H7 (cell line): ENCODE data around the gene TFDP2. TPM values are rescaled to one million over a fixed set of nuclear protein-coding genes. Genes with fewer than 3 reads are reported as not detected.
A peak's percentile ranks its signal among the peaks of the same experiment; 100 is the strongest.
"Not testable (repeated sequence)": the region's sequence is repeated elsewhere in the genome, so short reads cannot be mapped to it uniquely, and the experiment has no call there.

Experiments
- DNase-seq: peaks from one replicate; pipeline ENCODE4 v3.0.0; 2012
- H3K27me3 ChIP-seq: 2 replicates; pipeline ENCODE4 v1.6.0; 2011; ENCODE audit warnings: mild to moderate bottlenecking, low read length; ENCODE audit not compliant: control insufficient read depth, insufficient read depth
- H3K36me3 ChIP-seq: replicated peaks from 2 replicates; pipeline ENCODE4 v1.5.1; 2011; ENCODE audit warnings: low read length; ENCODE audit not compliant: control insufficient read depth, insufficient read depth
- H3K4me3 ChIP-seq: 2 replicates; pipeline ENCODE4 v1.5.1; 2011; ENCODE audit warnings: low read depth, mild to moderate bottlenecking, control low read depth, low read length, moderate library complexity; ENCODE audit not compliant: insufficient read depth
- total RNA-seq: library from RNA; depleted of rRNA; stranded (reverse); fragments of >200 nt; shearing (Covaris generic); gene quantifications from 2 replicates; pipeline ENCODE4 v1.2.3, GENCODE V29; 2014

TFDP2 gene
- total RNA-seq, 1 experiment from 2014 or later = 66.2 TPM

GRCh38 chr3:141933421-141934300 is 215.7 kb downstream of the TFDP2 start:
- H3K4me3 ChIP-seq = no peak overlapping the region
- no peaks in the 10 kb centered on the region; the same call in 1 of the 2 replicates for H3K36me3 ChIP-seq
- DNase-seq = no peak
- no peaks in the 10 kb centered on the region for H3K27me3 ChIP-seq

- Histone ChIP-seq H3K27me3 (no peaks in the 10 kb centered on the region), H3K4me3 (no peak overlapping the region), H3K36me3 (peaks cover 2% of the 10 kb centered on the region; the same call in 1 of the 2 replicates)
- DNase-seq = no peak
Measured at GRCh38 chr3:141930801-141931200, 218.5 kb downstream of the TFDP2 start.

GRCh38 chr3:141929341-141929995 is 219.9 kb downstream of the TFDP2 start:
- Histone ChIP-seq H3K36me3 (peaks cover 6% of the 10 kb centered on the region), H3K4me3 (no peak overlapping the region), H3K27me3 (no peaks in the 10 kb centered on the region)
- DNase-seq = no peak

- H3K4me3 ChIP-seq = no peak overlapping the region
- peaks cover 6% of the 10 kb centered on the region for H3K36me3 ChIP-seq
- DNase-seq = no peak
- H3K27me3 ChIP-seq = no peaks in the 10 kb centered on the region
Measured at GRCh38 chr3:141928631-141929270, 220.6 kb downstream of the TFDP2 start.

GRCh38 chr3:141926929-141927328 is 222.4 kb downstream of the TFDP2 start:
- DNase-seq = no peak
- Histone ChIP-seq H3K4me3 (no peak overlapping the region), H3K36me3 (peaks cover 9% of the 10 kb centered on the region), H3K27me3 (no peaks in the 10 kb centered on the region)

GRCh38 chr3:141925677-141926076 is 223.7 kb downstream of the TFDP2 start:
- peaks cover 10% of the 10 kb centered on the region for H3K36me3 ChIP-seq
- DNase-seq = not testable (repeated sequence)

GRCh38 chr3:141921316-141921715 is 228.0 kb downstream of the TFDP2 start:
- H3K27me3 ChIP-seq = no peaks in the 10 kb centered on the region
- peaks cover 16% of the 10 kb centered on the region for H3K36me3 ChIP-seq
- H3K4me3 ChIP-seq = no peak overlapping the region
- DNase-seq = no peak

More at GRCh38 chr3:141925677-141926076, 223.7 kb downstream of the TFDP2 start:
- H3K27me3 ChIP-seq, H3K4me3 ChIP-seq: not testable (repeated sequence)

GRCh38 chr3:141920701-141921100 is 228.6 kb downstream of the TFDP2 start:
- peaks cover 18% of the 10 kb centered on the region for H3K36me3 ChIP-seq
- no peaks in the 10 kb centered on the region for H3K27me3 ChIP-seq
- no peak for DNase-seq

GRCh38 chr3:141915766-141916165 is 233.6 kb downstream of the TFDP2 start:
- Histone ChIP-seq H3K4me3 (no peak overlapping the region), H3K27me3 (no peaks in the 10 kb centered on the region), H3K36me3 (peaks cover 25% of the 10 kb centered on the region)
- no peak for DNase-seq

More at GRCh38 chr3:141920701-141921100, 228.6 kb downstream of the TFDP2 start:
- H3K4me3 ChIP-seq = no peak overlapping the region

GRCh38 chr3:141915016-141915415 is 234.3 kb downstream of the TFDP2 start:
- DNase-seq = no peak
- Histone ChIP-seq H3K36me3 (peaks cover 23% of the 10 kb centered on the region), H3K4me3 (no peak overlapping the region), H3K27me3 (no peaks in the 10 kb centered on the region)

- Histone ChIP-seq H3K36me3 (peaks cover 24% of the 10 kb centered on the region), H3K4me3 (no peak overlapping the region), H3K27me3 (no peaks in the 10 kb centered on the region)
- DNase-seq = no peak
Measured at GRCh38 chr3:141914311-141914710, 235.0 kb downstream of the TFDP2 start.

GRCh38 chr3:141913150-141913811 is 236.1 kb downstream of the TFDP2 start:
- Histone ChIP-seq H3K36me3 (peaks cover 31% of the 10 kb centered on the region), H3K4me3 (no peak overlapping the region), H3K27me3 (no peaks in the 10 kb centered on the region)
- peak; percentile 66 for DNase-seq

- not testable (repeated sequence) for DNase-seq, H3K27me3 ChIP-seq, H3K4me3 ChIP-seq
- peaks cover 27% of the 10 kb centered on the region for H3K36me3 ChIP-seq
Measured at GRCh38 chr3:141909986-141910385, 239.4 kb downstream of the TFDP2 start.

GRCh38 chr3:141909408-141909807 is 239.9 kb downstream of the TFDP2 start:
- no peak overlapping the region for H3K4me3 ChIP-seq
- peaks cover 23% of the 10 kb centered on the region for H3K36me3 ChIP-seq
- DNase-seq = no peak
- no peaks in the 10 kb centered on the region for H3K27me3 ChIP-seq
